ENCODE measurements around the gene ACADVL. TPM values are rescaled to one million over a fixed set of nuclear protein-coding genes. Genes with fewer than 3 reads are reported as not detected.

ACADVL gene
- total RNA-seq, 1 experiment from 2014 or later = 327 TPM

DNA sequence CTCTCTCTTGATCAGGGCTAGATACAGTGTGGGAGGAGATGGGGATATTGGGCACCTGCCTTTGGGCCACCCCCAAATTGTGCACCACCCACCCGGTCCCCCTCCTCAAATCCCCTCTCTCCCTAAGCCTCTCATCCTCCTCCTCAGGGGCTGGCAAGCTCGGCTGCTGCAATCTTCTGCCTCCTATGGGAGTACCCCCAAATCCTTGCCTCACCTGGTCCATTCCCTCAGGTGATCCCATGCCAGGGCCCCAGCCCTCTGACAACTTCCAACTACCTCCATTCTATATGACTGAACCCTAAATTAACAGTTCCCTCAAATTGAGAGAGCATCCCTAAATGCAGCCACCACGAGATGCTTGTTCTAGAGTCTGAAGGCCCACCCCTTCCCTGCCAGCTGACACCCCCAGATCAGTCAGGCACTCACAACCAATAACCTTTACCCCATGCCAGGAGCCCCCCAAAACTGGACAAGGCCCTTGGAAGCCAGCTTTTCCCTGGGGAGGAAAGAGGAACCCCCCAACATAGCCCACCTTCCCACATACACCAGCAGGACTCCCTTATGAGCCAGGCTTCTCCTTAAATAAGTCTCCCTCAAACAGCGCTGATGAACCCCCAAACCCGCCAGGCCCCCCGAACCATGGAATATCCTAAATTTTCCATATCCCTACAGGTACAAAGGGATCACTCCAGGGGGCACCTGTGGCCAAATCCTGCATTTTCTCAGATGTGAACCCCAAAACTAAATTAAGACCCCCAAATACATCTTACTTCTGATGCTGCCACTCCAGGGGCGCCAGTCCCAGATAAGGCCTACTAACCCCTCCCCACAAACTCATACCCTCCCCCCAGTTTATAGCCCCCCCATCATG, 3.3 kb upstream of the ACADVL start:
- no peak for DNase-seq (ENCODE audit: low read depth)

DNA sequence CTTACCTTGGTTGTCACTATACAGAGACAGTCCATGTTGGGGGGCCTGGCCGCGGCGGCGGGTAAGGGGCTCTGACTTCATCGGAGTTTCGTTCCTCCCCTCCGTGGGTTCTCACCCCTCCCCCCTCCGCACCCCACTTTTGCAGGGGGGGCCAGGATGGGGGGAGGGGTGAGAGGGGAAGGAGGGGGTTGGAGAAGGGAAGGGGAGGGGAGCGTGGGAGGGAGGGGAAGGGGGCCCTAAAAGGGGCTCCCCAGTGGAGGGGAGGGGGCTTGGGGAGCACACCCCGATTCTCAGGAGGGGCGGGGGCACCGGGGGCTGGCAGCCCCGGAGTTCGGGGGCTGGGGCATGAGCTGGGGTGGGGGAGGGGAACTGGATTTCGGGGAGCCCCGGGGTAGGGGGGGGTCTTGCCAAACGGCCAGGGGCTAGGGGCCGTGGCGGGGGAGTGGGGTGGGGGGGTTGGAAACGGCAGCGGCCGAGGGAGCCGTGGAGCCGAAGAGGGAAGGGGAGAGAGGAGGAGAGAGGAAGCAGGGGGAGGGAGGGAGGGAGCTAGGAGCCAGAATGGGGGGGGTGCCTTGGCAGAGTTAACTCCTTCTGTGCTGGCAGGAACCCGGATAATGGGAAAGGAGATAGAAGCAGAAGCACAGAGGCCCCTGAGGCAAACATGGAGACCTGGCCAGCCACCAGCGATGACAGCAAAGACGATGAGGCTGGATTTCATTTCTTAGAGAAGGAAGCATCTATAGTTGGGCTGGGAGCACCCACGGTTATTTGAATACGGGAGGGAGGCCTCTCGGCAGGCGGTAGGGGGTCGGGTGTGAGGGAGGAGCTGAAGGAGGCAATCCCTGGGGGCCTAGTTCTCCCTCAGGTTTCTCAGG, 2.4 kb upstream of the ACADVL start:
- no peak for DNase-seq (ENCODE audit: low read depth)

DNA sequence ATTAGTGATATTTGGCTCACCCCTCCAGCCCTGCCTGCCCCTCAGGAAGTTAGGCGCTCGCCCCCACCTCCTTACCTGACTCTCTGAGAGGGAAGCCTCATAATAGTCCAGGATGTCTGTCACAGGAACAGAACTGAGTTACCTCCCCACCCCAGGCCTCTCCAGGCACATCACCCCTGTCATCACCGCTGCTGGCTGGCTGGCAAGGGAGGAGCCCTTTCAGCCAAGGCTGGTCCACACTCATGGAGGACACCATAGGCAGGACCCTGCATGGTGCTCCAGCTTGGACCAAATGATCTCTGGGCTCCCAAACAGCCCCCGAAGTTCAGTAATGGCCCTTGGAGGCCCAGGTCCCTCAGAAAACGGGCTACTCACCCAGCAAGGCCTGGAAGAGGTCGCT, 1.6 kb upstream of the ACADVL start:
- no peak for DNase-seq (ENCODE audit: low read depth)

DNA sequence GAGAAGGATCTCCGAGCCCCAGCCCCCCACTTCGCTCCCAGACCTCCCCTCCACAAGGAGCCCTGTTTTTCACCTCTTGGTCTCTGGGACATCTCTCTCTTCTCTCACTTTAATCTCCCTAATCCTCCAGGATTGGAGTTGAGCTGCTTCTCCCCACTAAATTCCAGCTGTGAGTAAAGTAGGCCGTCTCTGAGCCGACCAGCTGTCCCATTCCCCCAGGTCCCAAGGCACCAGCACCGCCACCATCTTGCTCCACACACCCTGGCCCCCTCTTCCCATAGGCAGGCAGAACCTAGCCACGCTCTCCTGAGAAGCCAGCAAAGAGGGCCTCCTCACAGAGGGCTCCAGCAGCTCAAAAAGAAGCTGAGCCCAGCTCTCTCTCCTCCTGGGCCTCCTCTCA, 980 bp upstream of the ACADVL start:
- no peak for DNase-seq (ENCODE audit: low read depth)

DNA sequence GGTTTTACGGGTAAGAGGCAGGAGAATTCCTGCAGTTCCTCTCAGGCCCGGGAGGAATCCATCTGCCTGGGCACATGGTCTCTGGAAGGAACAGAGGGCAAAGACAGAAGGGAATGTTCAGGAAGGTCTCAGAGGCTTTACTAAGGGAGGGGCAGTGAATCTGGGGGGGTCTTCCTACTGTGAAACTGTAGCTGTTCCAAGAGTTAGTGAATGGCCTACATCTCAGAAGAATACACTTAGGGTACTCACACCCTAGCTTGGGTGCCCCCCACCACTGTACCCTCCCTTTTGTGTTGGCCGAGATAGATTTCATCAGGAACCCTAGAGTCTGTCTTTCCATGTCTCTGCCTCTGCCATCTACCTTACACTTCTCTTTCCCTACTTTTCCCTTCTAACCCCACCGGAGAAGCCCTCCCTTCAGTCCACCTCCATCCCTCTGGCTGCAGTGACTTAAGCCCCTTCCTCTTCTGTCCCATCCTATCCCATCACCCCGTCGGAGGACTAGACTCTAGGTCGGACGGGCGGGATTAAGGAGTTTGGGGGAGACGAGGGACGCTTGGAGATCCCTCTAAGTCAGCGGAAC, 418 bp upstream of the ACADVL start:
- DNase-seq (ENCODE audit: low read depth) = no peak

DNA sequence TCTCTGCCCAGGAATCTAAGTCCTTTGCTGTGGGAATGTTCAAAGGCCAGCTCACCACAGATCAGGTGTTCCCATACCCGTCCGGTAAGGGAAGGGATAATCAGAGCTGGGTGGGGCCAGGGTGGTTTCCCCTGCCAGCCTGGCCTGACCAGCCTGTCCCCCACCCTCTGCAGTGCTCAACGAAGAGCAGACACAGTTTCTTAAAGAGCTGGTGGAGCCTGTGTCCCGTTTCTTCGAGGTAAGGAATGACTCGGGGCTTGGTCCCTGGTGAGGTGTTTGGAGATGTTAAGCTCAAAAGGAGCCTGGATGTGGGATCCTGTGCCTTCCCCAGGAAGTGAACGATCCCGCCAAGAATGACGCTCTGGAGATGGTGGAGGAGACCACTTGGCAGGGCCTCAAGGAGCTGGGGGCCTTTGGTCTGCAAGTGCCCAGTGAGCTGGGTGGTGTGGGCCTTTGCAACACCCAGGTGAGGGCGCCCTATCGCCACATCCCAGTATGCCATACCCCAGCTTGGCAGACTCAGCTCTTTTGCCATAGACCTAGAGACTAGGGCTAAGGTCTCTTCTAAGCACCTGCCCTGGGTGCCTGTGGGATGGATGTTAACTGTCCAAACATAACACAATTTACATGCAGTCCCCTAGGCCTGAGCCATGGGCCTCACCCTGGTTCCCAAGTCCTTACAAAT, 997 bp downstream of the ACADVL start:
- DNase-seq (ENCODE audit: low read depth) = peak; percentile 78

DNA sequence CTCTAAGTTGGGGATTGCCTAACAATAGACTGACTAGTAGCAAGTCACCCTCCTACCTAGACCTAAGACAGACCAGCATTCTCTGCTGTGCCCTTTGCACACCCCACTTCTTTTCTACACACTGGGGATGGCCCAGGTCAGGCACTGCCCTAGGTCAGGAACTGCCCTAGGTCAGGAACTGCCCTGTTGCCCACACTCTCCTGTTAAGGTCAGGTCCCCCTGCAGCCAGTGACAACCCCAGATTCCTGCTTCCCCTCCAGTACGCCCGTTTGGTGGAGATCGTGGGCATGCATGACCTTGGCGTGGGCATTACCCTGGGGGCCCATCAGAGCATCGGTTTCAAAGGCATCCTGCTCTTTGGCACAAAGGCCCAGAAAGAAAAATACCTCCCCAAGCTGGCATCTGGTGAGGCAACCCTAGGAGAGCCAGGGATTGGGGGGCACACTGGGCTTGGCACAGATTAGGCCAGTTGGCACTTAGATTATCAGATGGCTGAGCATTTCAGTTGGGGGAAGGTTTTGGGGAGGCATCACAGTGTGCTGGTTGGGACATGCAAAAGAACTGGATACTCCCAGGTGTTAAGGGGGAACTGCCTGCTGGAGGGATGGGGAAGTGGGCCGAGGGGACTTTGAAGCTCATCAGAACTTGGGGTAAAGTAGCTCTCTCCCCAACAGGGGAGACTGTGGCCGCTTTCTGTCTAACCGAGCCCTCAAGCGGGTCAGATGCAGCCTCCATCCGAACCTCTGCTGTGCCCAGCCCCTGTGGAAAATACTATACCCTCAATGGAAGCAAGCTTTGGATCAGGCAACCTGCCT, 1.7 kb downstream of the ACADVL start:
- no peak for DNase-seq (ENCODE audit: low read depth)

DNA sequence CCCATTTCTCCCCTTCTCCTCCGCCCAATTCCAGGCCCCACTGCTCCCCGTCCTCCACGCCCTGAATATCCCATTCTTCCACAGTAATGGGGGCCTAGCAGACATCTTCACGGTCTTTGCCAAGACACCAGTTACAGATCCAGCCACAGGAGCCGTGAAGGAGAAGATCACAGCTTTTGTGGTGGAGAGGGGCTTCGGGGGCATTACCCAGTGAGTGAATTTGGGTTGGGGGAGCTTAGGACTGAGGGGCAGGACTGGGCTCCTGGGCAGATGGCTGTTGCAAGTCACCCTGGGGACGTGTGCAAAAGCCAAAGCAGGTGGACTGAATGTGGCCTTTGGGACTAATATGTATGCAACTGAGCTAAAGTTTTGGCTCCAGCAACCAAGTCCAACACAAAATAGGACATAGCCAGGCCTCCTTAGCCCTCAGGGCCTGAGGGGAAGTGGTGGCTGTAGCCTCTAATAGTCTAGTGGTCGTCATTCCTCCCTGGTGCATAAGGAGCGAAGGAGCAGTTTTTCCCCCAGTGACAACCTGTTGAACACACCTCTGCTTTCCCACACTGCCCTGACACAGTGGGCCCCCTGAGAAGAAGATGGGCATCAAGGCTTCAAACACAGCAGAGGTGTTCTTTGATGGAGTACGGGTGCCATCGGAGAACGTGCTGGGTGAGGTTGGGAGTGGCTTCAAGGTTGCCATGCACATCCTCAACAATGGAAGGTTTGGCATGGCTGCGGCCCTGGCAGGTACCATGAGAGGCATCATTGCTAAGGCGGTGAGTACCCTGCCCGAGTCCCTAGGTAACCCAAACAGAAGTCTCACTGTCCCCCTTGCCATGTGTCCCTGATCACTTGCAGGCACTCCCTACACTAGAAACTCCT, 2.6 kb downstream of the ACADVL start:
- DNase-seq (ENCODE audit: low read depth) = no peak

DNA sequence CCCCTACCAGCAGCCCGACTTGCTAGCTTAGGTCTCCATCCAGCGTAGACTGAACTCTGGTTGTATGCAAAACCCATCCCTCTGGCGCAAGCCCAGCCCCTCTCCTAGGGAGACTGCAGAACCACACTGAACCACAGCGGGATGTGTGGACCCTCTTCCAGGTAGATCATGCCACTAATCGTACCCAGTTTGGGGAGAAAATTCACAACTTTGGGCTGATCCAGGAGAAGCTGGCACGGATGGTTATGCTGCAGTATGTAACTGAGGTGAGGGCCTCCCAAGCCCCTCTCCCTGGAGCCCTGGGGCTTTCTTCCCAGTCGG, 3.2 kb downstream of the ACADVL start:
- no peak for DNase-seq (ENCODE audit: low read depth)

DNA sequence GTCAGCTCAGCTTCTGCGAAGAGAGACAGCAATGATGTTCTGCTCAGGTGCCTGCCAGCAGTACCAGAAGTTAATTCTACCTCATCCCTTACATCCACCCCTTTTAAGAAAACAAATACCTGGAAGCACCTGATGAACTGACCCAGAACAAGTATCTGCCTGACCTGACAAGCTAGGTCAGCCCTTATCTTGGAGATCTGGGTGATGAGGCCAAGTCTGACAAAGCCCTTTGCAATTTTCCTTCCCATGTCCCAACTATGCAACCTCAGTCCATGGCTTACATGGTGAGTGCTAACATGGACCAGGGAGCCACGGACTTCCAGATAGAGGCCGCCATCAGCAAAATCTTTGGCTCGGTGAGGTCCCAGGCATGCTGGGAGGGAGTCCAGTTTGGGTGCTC, 3.6 kb downstream of the ACADVL start:
- DNase-seq (ENCODE audit: low read depth) = no peak

DNA sequence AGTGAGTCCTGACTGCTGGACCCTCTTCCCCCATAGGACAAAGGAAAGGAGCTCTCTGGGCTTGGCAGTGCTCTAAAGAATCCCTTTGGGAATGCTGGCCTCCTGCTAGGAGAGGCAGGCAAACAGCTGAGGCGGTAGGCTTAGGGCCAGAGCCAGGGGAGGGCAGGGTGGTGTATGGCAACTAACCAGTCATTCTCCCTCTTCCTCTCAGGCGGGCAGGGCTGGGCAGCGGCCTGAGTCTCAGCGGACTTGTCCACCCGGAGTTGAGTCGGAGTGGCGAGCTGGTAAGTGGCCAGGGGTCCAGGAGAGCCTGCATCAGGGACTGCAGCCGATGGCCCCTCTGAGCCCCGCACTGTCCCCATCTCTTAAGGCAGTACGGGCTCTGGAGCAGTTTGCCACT, 4.4 kb downstream of the ACADVL start:
- no peak for DNase-seq (ENCODE audit: low read depth)

DNA sequence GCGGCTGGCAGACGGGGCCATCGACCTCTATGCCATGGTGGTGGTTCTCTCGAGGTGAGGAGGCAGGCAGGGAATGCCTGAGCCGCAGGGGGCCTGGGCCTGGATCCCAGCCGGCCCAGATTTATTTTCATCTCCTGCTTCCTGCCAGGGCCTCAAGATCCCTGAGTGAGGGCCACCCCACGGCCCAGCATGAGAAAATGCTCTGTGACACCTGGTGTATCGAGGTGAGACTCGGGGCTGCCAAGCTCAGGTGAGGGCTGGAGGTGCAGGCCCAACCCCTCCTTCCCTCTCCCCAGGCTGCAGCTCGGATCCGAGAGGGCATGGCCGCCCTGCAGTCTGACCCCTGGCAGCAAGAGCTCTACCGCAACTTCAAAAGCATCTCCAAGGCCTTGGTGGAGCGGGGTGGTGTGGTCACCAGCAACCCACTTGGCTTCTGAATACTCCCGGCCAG, 4.9 kb downstream of the ACADVL start:
- no peak for DNase-seq (ENCODE audit: low read depth)

DNA sequence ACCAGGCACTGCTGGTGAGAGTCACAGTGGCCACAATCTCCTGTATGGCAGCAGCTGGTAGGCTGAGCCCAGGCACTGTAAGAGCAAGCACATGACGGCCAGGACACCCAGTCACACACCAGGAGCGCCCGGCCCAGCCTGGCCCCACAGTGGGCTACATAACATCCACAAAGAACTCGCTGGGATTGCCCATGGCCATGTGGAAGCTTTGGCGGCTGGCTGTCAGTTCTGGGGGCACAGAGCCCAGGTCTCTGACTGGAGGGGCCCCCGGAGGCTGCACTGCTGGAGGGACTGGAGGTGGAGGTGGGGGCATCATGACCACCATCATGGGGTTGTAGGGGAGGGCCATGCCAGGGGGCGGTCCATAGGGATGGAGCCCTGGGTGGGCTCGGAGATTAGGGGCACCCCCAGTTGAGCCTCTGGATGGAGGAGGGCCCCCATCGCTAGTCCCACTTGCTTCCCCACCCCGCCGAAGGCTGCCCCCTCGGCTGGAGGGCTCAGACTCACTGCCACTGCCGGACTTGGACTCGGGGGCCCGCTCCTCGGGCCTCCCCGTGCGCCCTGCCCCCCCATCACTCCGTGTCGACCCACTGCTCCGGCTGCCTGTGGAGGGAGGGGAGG, 6.1 kb downstream of the ACADVL start:
- no peak for DNase-seq (ENCODE audit: low read depth)

DNA sequence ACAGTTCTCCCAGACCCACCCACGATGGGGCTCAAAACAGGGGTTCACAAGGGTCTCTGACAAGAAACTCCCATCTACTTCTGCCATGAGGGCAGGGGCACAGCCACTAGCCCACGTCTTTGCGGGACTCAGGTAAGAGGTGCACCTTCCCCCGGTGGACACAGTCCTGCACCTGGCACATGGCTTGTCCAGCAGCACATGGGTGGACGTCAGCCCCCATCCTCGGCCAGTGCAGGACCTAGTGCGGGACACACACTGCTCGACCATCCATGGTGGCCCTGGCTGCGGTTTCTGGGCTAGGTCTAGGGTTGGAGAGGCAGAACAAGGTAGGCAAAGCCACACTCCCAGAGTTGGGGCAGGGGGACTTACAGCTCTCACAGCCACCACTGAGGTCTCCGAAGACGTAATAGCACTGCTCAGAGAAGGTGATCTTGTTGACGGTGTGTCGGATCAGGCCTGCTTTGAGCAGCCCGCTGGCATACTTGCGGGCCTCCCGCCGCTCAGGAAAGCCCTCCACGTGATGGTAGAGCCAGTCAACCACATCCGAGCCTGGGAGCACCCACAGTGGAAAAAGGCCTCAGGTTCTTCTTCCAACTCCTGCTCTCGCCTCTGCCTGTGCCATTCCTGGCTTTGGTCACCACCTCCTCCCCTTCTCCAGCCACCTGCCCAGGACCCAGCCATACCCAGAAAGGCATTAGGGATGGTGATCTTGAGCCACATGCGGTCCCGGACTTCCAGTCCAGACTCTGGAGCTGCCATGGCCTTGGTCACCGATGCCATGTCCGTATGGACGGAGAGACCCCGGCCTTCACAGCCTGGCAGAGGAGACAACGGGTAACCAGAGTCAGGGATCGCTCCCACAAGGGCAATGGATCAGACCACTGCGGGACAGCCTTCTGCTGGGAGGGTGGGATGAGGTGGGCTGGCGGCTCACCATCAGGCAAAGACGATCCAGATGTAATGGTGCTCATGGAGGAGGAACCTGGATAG, 7.3 kb downstream of the ACADVL start:
- DNase-seq (ENCODE audit: low read depth) = no peak

DNA sequence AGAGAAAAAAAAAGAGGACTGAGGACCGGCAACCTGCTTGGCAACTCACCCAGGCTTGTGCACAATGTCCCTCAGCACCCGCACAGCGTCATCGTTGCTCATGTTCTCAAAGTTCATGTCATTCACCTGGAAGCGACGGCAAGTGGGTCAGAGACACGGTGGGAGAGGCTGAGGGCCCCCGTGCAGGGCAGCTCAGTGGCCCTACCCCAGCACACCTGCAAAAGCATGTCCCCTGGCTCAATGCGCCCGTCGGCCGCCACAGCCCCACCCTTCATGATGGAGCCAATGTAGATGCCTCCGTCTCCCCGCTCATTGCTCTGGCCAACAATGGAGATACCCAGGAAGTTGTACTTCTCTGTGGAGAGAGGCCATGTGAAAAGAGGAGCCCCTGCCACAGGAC, 9.2 kb downstream of the ACADVL start:
- DNase-seq (ENCODE audit: low read depth) = no peak

DNA sequence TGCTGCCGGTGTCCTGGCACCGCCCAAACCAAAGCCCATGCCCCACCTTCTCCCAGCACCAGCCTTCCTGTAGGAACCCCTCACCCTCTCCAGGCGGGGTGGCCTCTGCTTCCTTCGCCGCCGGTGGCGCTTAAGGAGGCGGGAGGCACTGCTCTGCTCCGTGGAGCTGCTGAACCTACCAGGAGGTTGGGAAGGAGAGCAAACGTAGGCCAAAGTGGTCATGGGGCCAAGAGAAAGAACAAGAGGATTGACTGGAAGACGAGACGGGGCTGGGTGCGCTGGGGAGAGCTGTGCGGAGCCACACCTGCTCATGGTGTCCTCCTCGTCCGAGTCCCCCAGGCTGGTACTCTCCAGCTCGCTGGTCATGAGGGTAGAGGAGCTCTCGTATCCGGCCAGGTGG, 9.8 kb downstream of the ACADVL start:
- DNase-seq (ENCODE audit: low read depth) = no peak

DNA sequence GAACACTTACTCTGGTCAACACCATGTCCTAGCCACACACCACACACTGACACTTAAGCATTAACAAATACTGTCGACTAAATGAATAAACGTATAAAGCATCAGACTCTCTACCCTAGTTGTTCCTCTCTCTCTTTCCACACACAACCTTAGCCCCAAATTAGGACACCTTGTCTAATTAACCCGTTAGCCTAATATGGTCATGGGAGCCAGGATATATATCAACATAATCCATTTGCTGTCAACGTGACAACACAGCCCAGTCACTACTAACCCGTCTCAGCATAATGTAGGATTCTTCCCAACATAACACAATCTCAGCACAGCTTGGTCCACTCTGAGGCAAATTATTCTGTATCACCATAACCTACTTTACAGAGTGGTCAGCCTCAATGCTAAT, 12.4 kb downstream of the ACADVL start:
- no peak for DNase-seq (ENCODE audit: low read depth)

DNA sequence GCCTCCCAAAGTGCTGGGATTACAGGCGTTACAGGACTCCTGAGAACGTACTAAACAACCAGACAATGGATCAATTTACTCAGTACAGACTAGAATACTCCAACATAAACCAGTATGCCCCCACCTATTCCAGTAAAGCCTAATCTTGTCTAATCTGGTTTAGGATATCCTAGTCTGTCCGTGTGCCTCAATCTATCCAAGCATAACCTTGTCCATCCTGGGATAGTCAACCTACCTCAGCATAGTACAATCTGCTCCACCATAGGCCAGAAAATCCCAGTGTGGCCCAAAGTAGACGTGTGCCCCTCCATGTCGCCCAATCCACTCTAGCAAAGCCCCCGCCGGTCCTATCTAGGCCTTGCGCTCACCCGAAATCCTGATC, 14.0 kb downstream of the ACADVL start:
- DNase-seq (ENCODE audit: low read depth) = no peak
